ENCODE data around the gene CELSR1. TPM values are rescaled to one million over a fixed set of nuclear protein-coding genes. Genes with fewer than 3 reads are reported as not detected.

The CELSR1 gene
- total RNA-seq, 1 donor from 2014 or later, result 27.9 TPM

DNA sequence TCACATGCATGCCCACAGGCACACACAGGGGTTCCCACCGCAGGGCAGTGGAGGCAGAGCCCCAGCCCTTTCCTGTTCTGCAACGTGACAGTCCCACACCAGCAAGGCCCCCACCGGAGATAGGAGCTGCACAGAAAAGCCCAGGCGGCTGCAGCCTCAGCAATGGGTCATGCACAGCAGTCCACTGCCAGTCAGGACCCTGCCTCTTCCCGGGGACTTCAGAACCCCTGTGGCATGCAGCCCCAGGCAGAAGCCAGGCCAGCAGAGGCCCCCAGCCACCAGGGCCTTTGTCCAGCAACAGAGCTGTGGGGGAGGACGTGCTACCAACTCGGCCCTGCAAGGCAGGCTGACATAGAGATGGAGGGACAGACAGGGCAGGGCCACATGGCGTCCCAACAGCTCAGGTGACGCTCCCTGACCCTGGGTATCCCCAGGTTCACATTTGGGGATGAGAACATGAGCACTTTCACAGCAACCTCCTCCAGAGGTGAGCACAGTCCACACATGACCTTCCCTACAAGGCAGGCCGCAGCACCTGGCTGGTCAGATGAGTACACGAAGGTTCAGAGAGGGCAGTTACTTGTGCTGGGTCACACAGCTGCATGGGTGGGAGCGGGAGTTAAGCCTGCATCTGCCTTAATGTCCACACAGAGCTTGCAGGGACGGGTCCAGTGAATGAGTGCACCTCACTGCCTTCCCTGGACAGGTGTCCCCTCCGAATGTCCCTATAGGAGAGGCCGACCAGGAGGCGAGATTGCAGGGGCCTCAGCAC lies 87.3 kb downstream of the CELSR1 start:
- no peaks in the 10 kb centered on the region for H3K36me3 Mint-ChIP-seq (ENCODE audit: low read depth)
- H3K27ac Mint-ChIP-seq (ENCODE audit: unreplicated experiment), result no peak overlapping the region
- peaks cover 61% of the 10 kb centered on the region for H3K4me1 Mint-ChIP-seq (ENCODE audit: low read depth)
- DNase-seq (ENCODE audit: low spot score), result no peak
- no peaks in the 10 kb centered on the region for H3K27me3 Mint-ChIP-seq (ENCODE audit: low read depth)
- H3K9me3 Mint-ChIP-seq (ENCODE audit: low read depth), result no peaks in the 10 kb centered on the region
- no peak for TF ChIP-seq CTCF (IDR thresholded peaks at IDR 0.05)
- no peak overlapping the region for H3K4me3 Mint-ChIP-seq (ENCODE audit: unreplicated experiment)

DNA sequence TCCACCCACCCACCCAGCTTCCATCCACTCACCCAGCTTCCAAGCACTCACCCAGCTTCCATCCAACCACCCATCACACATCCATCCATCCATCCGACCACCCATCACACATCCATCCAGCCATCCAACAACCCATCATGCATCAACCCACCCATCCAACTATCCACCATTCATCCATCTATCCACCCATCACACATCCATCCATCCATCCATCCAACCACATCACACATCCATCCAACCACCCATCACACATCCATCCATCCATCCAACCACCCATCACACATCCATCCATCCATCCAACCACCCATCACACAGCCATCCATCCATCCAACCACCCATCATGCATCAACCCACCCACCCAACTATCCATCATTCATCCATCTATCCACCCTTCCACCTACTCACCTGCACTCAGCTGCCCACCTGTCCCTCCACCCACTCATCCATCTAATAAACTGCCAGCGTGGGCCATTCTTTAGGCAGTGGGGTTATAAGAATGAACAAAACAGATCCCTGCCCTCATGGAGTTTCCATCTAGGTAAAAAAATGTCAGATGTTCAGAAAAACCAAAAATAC lies 88.2 kb downstream of the CELSR1 start:
- no peaks in the 10 kb centered on the region for H3K9me3 Mint-ChIP-seq (ENCODE audit: low read depth)
- H3K4me3 Mint-ChIP-seq (ENCODE audit: unreplicated experiment), result no peak overlapping the region
- H3K27me3 Mint-ChIP-seq (ENCODE audit: low read depth), result no peaks in the 10 kb centered on the region
- H3K4me1 Mint-ChIP-seq (ENCODE audit: low read depth), result peaks cover 57% of the 10 kb centered on the region
- no peak for TF ChIP-seq CTCF (IDR thresholded peaks at IDR 0.05)
- H3K36me3 Mint-ChIP-seq (ENCODE audit: low read depth), result no peaks in the 10 kb centered on the region
- no peak overlapping the region for H3K27ac Mint-ChIP-seq (ENCODE audit: unreplicated experiment)
- DNase-seq (ENCODE audit: low spot score), result no peak

GRCh38 chr22:46448333-46448732 lies 89.1 kb downstream of the CELSR1 start:
- DNase-seq (ENCODE audit: low spot score), result no peak
- no peak for TF ChIP-seq CTCF (IDR thresholded peaks at IDR 0.05)
- H3K27me3 Mint-ChIP-seq (ENCODE audit: low read depth), result no peaks in the 10 kb centered on the region
- no peak overlapping the region for H3K27ac Mint-ChIP-seq (ENCODE audit: unreplicated experiment)
- peaks cover 56% of the 10 kb centered on the region for H3K4me1 Mint-ChIP-seq (ENCODE audit: low read depth)
- no peaks in the 10 kb centered on the region for H3K36me3 Mint-ChIP-seq (ENCODE audit: low read depth)
- H3K4me3 Mint-ChIP-seq (ENCODE audit: unreplicated experiment), result no peak overlapping the region
- H3K9me3 Mint-ChIP-seq (ENCODE audit: low read depth), result no peaks in the 10 kb centered on the region

GRCh38 chr22:46447906-46448305 lies 89.5 kb downstream of the CELSR1 start:
- TF ChIP-seq CTCF (IDR thresholded peaks at IDR 0.05), result no peak
- Mint-ChIP-seq H3K27me3 (ENCODE audit: low read depth) (no peaks in the 10 kb centered on the region), H3K36me3 (ENCODE audit: low read depth) (no peaks in the 10 kb centered on the region), H3K4me1 (ENCODE audit: low read depth) (peaks cover 51% of the 10 kb centered on the region), H3K4me3 (ENCODE audit: unreplicated experiment) (no peak overlapping the region), H3K9me3 (ENCODE audit: low read depth) (no peaks in the 10 kb centered on the region), H3K27ac (ENCODE audit: unreplicated experiment) (no peak overlapping the region)
- no peak for DNase-seq (ENCODE audit: low spot score)

- no peaks in the 10 kb centered on the region for H3K9me3 Mint-ChIP-seq (ENCODE audit: low read depth)
- no peak overlapping the region for H3K4me3 Mint-ChIP-seq (ENCODE audit: unreplicated experiment)
- no peak for DNase-seq (ENCODE audit: low spot score)
- no peaks in the 10 kb centered on the region for H3K36me3 Mint-ChIP-seq (ENCODE audit: low read depth)
- no peak for TF ChIP-seq CTCF (IDR thresholded peaks at IDR 0.05)
- H3K4me1 Mint-ChIP-seq (ENCODE audit: low read depth), result peaks cover 42% of the 10 kb centered on the region
- H3K27ac Mint-ChIP-seq (ENCODE audit: unreplicated experiment), result peak overlapping the region; percentile 22
- no peaks in the 10 kb centered on the region for H3K27me3 Mint-ChIP-seq (ENCODE audit: low read depth)
Measured at GRCh38 chr22:46446799-46447198, 90.6 kb downstream of the CELSR1 start.
